Mucosa of descending colon (tissue), 3 donors: Measurements from ENCODE around the gene PRXL2C. TPM values are rescaled to one million over a fixed set of nuclear protein-coding genes. Genes with fewer than 3 reads are reported as not detected.
A peak's percentile ranks its signal among the peaks of the same experiment; 100 is the strongest.
"Not testable (repeated sequence)": the region's sequence is repeated elsewhere in the genome, so short reads cannot be mapped to it uniquely, and the experiment has no call there.

Source experiments
- ATAC-seq: fragments of 200-7000 bp; cut with Tn5 transposase; one replicate; pipeline ENCODE4 v1.9.1; 2020; ENCODE audit warnings: mild to moderate bottlenecking, moderate library complexity
- DNase-seq, 3 donors: peaks; one replicate each; pipeline ENCODE4 v3.0.0-alpha.2; 2020
- H3K36me3 ChIP-seq: fragments of 200-600 bp; one replicate; pipeline ENCODE4 v1.8.0; 2021; ENCODE audit warnings: low read depth, mild to moderate bottlenecking
- H3K4me1 ChIP-seq: fragments of 200-600 bp; one replicate; pipeline ENCODE4 v1.8.0; 2021; ENCODE audit warnings: low read depth, mild to moderate bottlenecking
- H3K4me3 ChIP-seq: fragments of 200-600 bp; one replicate; pipeline ENCODE4 v1.8.0; 2021; ENCODE audit warnings: mild to moderate bottlenecking
- H3K9me3 ChIP-seq: fragments of 200-600 bp; one replicate; pipeline ENCODE4 v1.8.0; 2021; ENCODE audit warnings: mild to moderate bottlenecking
- CTCF ChIP-seq: fragments of 200-600 bp; IDR thresholded peaks from one replicate; pipeline ENCODE4 v1.8.0; 2022; ENCODE audit warnings: antibody characterized with exemption, mild to moderate bottlenecking
- intact Hi-C, 2 donors: fragments of 100-400 bp; cut with DNase I in 1 of 2; cut with micrococcal nuclease in 1 of 2; formaldehyde crosslinking; loops; one replicate each; pipeline versions ENCODE4 v1.11.0 to v1.11.1; 2022; cut with DNase I, micrococcal nuclease
- total RNA-seq, 3 donors: library from RNA; stranded (reverse); fragmentation: NEBNext Ultra II Directional in 2 of 3; extraction: Animal tissue kit (Norgen Biotek cat#: 25700) in 2 of 3; gene quantifications; one replicate each; pipeline versions ENCODE4 v1.2.1 to v1.2.4, GENCODE V29; 2021 to 2023
- donor health status: DM: no; HTN: no; CAD: no; lungs with moderate emphysema.
- donor health status: DM: no; HTN: no; CAD: no.
- donor health status: DM: no; HTN: yes; CAD: no.

Gene PRXL2C
- total RNA-seq, 3 donors from 2014 or later: 2.5 to 15.1 (median 8.8) TPM

DNA sequence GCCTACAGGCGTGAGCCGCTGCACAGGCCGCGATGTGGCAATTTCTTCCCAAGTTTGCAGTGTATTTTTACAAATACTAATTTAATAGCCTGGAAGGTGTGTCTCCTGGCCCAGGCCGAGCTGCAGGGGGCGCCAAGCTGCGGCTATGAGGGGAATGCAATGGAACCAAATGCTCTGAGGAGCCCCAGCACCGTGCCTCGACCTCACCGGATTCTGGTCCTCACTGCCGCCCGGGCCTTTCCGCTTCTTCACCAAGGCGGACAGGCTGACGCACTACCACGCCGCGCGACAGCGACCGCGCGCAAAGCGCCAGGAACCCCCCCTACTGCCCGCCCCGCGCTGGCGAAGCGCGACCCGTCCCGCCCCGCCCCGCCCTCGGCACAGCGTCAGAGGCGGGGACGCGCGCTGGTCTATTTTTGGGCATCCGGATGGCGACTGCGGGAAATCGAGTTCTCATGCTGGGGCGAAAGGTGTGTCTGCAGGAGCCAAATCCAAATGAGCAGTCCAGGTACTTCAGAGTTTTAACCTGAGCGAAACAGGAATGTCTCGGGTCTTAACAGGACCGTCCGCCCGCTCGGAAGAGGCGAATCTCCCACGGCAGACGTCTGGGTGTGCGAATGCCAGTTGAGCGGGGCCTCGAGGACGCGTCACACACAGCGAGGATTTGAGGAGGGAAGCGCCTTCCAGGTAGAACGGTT lies 31.7 kb upstream of the PRXL2C start:
- Histone ChIP-seq H3K9me3 (no peaks in the 10 kb centered on the region), H3K4me3 (no peak overlapping the region), H3K36me3 (no peaks in the 10 kb centered on the region), H3K4me1 (peaks cover 6% of the 10 kb centered on the region)
- DNase-seq (peak; percentile 43 to 85 (median 73)), ATAC-seq (peak; percentile 97)
- intact Hi-C loops: no loop called here
- TF ChIP-seq CTCF: no peak

GRCh38 chr9:96680812-96681499 lies 25.8 kb upstream of the PRXL2C start:
- no peaks in the 10 kb centered on the region for H3K9me3 ChIP-seq
- no peak for DNase-seq
- H3K36me3 ChIP-seq: no peaks in the 10 kb centered on the region
- H3K4me3 ChIP-seq: no peak overlapping the region
- ATAC-seq: no peak
- no peak for TF ChIP-seq CTCF
- peaks cover 6% of the 10 kb centered on the region for H3K4me1 ChIP-seq
- intact Hi-C loops: no loop called here

DNA sequence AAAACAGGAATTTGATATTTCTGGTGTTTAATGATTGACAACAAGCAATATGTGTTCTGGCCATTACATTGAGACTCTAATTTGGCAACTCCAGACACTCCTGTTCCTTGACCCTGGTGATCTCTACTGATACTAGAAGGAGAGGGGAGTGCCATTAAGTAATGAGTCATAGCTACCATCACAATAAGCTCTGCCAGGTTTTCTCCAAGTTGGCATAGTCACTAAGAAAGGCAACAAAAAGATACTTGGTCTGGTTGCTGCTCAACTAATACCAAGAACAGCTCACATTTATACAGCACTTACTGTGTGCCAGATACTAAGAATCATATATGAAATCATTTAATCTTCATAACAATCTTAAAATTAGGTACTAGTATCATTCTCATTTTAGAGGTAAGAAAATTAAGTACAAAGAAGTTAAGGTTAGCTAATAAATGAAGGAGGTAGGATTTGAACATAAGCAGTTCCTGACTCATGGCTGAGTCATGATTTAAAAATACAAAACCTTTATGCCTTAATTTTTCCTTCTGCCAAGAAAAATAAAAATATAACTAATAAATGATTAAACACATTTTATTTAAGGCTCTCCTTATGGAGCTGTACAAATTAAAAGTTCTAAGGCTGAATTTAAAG lies 19.9 kb upstream of the PRXL2C start:
- Histone ChIP-seq H3K4me1 (no peaks in the 10 kb centered on the region), H3K36me3 (no peaks in the 10 kb centered on the region), H3K4me3 (no peak overlapping the region), H3K9me3 (no peaks in the 10 kb centered on the region)
- DNase-seq: no peak
- no peak for TF ChIP-seq CTCF
- intact Hi-C loops: no loop called here
- ATAC-seq: no peak

DNA sequence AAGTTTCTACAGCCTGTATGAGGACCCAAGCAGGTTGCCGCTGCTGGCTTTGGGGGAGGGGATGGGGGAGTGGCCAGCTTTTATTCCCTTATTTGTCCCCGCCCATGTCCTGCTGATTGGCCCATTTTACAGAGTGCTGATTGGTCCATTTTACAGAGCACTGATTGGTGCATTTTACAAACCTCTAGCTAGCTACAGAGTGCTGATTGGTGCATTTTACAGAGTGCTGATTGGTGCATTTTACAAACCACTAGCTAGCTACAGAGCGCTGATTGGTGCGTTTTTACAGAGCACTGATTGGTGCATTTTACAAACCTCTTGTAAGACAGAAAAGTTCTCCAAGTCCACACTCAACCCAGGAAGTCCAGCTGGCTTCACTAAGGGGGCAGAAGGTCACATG lies 18.7 kb upstream of the PRXL2C start:
- H3K9me3 ChIP-seq, DNase-seq, ATAC-seq, H3K36me3 ChIP-seq, H3K4me1 ChIP-seq, intact Hi-C loops, H3K4me3 ChIP-seq: not testable (repeated sequence)

GRCh38 chr9:96668868-96669534 lies 13.9 kb upstream of the PRXL2C start:
- H3K4me3 ChIP-seq: no peak overlapping the region
- no peaks in the 10 kb centered on the region for H3K9me3 ChIP-seq
- ATAC-seq: no peak
- TF ChIP-seq CTCF: no peak
- no peaks in the 10 kb centered on the region for H3K4me1 ChIP-seq
- no peak for DNase-seq
- intact Hi-C loops: no loop called here
- no peaks in the 10 kb centered on the region for H3K36me3 ChIP-seq

- intact Hi-C loops: no loop called here
- Histone ChIP-seq H3K4me1 (no peaks in the 10 kb centered on the region), H3K9me3 (no peaks in the 10 kb centered on the region), H3K36me3 (no peaks in the 10 kb centered on the region), H3K4me3 (no peak overlapping the region)
- no peak for DNase-seq
- TF ChIP-seq CTCF: no peak
- ATAC-seq: no peak
Measured at GRCh38 chr9:96667363-96667728, 12.2 kb upstream of the PRXL2C start.
